ENCODE data around the gene LDLRAD4.

The LDLRAD4 gene

GRCh38 chr18:13620206-13620672 is 401.7 kb downstream of the LDLRAD4 start:
- DNase-seq (ENCODE audit: low read depth), result no peak

GRCh38 chr18:13620818-13621445 is 402.4 kb downstream of the LDLRAD4 start:
- no peak for DNase-seq (ENCODE audit: low read depth)

GRCh38 chr18:13621446-13621849 is 402.9 kb downstream of the LDLRAD4 start:
- no peak for DNase-seq (ENCODE audit: low read depth)

- no peak for DNase-seq (ENCODE audit: low read depth)
Observed at GRCh38 chr18:13621886-13622619, 403.5 kb downstream of the LDLRAD4 start.

DNA sequence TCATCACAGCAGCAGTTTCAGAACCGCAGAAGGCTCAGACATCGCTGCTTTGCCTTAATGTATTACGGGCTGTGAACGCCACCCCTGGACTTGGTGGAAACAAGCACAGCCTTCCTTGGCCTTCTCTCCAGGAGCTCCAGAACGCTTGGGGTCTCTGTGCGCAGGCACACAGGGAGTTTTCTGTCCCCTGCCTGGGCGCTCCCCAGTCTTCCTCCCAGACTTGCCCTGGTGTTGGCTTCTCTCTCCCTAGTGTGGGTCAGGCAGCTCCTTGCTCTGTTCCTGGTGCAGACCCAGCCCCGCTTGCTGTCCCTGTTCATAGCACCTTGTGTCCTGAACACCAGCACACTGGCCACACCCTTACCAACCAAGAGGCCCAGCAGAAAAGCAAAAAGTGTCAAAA is 404.2 kb downstream of the LDLRAD4 start:
- DNase-seq (ENCODE audit: low read depth), result no peak

DNA sequence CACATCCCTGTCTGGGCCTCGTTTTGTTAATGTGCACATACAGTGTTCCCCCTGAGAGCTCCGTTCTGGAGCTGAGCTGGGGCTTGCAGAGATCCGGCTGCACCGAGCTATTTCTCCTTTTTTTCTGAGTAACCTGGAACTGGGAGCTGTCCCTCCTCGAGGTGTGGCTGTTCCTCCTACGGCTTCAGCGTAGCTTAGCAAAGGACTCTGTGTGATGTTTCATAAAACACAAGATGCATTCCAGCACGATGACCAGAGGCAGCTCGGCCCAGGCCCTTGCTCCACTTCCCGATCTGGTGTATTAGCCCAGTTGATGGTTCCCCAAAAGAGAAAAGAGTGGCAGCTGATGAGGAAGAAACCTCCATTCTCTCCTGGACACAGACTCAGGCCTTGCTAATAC is 404.8 kb downstream of the LDLRAD4 start:
- no peak for DNase-seq (ENCODE audit: low read depth)

GRCh38 chr18:13623871-13624270 is 405.3 kb downstream of the LDLRAD4 start:
- no peak for DNase-seq (ENCODE audit: low read depth)

DNA sequence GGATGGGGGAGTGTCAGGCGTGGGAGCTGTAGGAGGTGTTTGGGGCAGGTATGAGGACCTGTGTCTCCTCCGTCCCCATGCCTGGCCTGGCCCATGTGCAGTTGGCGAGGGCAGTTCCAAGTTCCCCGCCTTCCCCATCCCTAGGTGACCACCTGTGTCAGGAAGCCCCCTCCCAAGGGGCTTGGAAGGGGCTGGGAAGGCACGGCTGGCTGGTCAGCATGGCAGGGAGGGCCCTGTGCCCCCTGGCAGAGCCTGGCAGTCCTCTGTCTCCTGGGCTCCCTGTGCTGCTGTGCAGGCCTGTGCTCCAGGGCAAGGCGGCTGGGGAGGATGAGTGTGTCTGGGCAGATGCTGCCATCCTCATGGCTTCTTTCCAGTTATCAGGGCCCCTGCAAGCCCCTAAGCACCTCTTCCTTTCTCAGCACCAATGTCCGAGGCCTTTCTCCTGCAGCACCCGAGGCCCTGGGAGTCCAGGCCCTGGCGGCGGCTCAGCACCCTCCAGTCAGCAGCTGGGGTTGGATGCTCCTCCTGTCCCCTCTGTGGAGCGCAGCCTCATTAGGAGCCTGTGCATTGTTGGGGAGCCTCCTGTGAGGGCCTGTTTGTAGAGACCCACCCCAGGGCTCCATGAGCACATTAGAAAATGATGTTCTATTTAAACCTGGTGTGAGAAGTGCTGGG is 406.1 kb downstream of the LDLRAD4 start:
- no peak for DNase-seq (ENCODE audit: low read depth)

DNA sequence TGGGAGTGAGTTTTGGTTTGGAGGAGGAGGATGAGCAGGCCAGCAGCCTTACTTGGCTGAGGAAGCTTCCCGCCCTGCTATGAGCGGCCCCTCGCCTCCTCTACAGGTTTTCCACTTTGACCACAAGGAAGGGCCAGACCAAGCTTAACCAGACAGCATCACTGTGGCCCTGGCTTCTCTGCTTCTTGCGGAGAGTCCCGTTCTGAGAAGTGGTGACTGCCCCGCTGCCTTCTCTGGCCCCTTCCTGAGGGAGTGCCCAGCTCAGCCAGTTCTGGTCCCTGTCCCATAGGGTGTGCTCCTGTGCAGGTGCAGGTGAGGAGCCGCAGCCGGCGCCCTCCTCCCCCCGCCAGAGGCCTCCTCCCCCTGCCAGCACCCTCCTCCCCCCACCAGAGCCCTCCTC is 406.8 kb downstream of the LDLRAD4 start:
- DNase-seq (ENCODE audit: low read depth), result no peak

DNA sequence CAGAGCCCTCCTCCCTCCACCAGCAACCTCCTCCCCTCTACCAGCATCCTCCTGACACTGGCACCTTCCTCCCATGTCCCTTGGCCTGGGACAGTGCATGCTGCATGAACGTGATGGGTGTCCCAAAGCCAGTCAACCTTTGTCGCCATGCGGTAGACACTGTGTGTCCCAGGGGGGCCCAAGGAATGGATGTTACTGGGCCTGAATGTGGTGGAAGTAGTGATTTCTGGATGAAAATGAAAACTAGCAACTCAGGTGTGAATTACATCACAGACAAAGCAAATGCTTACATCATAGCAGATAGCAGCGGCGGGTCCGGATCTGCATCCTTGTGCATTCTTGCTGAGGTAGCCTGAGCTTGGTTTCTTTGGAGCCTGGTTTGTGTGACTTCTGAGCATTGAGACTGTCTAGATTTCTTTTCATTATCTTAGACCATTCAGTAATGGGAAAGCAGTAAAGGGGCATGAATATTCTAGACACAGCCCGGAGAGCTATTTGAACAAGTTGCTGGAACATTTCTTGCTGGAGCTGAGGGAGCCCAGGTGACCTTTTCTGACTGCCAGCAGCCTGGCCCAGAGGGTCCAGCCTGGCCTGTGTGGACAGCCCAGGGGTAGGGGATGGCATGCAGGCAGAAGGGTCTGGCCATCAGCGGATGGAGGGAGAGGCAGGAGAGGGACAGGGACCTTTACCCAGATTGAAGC is 407.4 kb downstream of the LDLRAD4 start:
- no peak for DNase-seq (ENCODE audit: low read depth)

DNA sequence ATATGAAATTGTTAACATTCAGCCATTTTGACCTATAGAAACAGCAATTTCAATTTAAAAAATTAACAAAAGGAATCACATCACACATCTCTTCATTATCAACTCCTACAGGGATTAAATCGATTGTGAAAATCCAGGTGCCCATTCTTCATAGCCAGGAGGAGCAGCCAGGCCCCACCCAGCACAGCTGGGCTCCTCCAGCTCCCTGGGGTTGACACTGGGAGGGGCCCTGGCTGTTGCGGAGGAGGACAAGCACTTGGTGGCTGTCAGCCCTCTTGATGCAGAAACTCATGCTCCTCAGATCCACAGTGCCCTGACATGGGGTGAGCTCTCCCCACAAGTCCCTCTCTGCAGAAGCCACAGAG is 408.0 kb downstream of the LDLRAD4 start:
- DNase-seq (ENCODE audit: low read depth), result no peak

DNA sequence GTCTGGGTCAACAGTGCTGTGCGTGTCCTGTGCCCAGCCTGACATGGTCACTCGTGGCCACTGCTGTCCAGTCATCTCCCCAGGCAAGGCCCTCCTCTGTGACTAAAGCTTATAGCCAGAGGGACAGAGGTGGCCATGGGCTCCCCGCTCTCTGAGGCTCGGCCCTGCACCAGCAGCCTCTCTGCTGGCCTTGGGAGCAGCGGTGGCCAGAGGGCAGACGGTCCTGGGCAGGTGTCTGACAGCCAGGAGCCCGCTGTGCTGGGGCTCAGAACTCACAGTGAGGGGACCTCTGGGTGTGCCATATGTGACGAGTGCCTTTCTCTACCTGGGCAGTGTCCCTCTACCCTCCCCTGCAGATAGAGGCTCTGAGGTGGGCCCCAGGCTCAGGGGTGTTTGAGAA is 409.1 kb downstream of the LDLRAD4 start:
- DNase-seq (ENCODE audit: low read depth), result no peak

DNA sequence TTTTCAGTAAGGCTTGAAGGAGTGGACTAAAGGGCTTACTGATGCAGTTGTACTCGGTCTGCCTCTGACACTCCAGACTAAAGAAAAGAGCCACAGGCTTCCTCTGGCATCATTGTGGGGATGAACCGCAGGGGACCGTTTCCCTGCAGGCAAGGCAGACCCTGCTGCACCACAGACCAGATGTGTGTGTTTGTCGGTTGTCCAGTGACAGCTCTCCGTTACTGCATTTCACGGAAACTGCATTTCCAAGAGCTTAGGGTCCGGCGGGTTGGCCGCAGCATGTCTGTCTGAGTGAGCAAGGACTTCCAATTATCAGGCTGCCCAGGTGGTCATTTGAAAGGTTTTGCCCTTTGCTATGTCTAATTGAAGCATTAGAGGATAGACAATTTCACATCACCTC is 409.7 kb downstream of the LDLRAD4 start:
- no peak for DNase-seq (ENCODE audit: low read depth)

DNA sequence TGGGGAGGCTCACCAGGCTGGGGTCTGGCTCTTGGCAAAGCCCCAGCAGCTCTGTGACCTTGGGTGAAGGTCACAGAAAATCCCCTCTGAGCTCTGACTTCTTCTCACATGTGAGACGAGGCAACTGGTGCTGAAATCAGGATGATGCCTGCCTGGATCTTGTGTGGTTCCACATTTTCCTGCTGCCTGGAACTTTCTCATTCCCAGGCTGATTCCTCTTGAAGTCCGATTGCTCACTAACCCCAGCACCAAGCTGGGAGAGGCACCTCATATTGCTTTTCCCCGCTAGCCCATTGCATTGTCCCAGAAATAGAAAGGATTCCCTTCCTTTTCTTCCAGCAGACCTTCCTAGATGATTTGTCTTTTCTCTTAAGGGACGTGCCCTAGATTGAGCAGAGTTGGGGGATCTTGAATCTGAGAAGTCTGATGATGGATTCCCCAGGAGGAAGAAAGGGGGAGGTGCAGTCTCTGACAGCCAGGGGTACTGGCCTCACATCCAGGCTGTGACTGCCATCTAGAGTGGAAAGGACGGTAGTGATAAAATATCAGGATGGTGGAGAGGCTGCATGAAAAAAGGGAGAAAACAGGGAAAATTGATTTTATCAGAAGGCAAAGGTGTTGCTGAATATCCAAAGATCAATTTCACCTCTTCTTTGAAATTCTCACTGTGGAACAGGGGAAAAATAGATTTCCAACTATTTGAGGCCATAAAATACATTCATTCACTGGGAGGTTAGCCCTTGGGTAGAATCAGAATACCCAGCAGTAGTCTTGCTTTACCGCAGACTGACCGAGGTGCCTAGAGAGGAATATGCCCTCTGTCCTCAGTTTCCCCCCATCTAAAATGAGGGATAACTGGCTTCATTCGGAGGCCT is 411.5 kb downstream of the LDLRAD4 start:
- DNase-seq (ENCODE audit: low read depth), result peak; percentile 10

DNA sequence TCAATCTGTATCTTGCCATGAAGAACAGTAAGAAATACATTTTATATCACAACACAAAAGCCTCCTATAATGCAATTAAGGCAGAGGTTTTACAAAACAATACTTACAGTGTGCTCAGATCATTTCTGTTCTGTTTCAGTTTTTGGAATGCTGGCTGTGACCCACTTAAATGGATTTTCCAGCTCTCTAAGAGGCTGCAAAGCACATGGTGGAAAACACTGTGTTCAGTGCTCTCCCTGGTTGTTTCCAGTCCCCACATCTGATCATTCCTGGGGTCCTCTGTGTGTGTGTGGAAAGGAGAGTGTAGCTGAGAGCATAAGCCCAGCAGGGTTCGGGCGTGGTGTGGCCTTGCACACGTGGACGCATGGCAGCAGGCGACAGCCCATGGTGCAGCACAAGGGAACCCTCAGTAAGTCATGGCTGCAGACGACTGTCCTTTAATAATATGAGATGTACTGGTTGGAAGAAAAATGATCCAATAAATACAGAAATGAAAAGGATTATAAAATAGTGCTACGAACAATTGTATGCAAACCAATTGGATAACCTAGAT is 412.2 kb downstream of the LDLRAD4 start:
- no peak for DNase-seq (ENCODE audit: low read depth)

GRCh38 chr18:13633700-13634099 is 415.1 kb downstream of the LDLRAD4 start:
- no peak for DNase-seq (ENCODE audit: low read depth)

- no peak for DNase-seq (ENCODE audit: low read depth)
Observed at GRCh38 chr18:13635046-13635445, 416.5 kb downstream of the LDLRAD4 start.

GRCh38 chr18:13638719-13639595 is 420.4 kb downstream of the LDLRAD4 start:
- DNase-seq (ENCODE audit: low read depth), result no peak

DNA sequence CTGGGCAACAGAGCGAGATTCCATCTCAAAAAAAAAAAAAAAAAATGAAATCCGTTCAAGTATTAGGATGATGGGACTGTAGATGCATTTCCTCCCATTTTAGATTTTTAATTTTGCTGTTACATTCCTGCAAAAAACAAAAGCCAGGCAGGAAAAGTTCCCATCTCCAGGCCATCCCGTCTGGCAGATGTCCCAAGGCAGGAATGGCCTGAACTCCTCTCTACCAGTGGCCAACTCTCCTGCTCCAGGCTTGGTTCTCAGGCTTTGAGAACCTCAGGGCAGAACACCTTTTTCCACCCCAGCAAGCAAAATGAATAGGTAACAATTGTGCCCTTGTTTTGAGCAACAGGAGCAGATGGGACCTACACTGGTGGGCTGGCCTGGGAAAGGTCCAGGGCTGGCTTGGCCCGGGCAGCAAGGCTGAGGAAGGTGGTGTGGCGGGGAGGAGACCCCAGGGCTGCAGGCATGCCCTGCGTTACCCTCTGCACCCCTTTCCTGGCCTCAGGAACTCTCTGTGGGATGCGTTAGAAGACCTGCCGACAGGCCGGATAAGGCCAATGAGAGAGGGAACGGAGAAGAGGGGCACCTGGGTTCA is 421.8 kb downstream of the LDLRAD4 start:
- no peak for DNase-seq (ENCODE audit: low read depth)
